HL-60 (cell line): ENCODE data around the gene BLNK.

Experiments used
- DNase-seq, 2 experiments: peaks; one replicate each; pipeline ENCODE4 v3.0.0-alpha.2; 2010 to 2020; ENCODE audit warnings: low read depth in 1 of 2, low spot score in 1 of 2
- H3K27ac ChIP-seq: fragments of 250-450 bp; sonication (Bioruptor Pico); replicated peaks from 2 replicates; pipeline ENCODE4 v1.5.1; 2020; ENCODE audit warnings: mild to moderate bottlenecking, moderate library complexity
- H3K27me3 ChIP-seq: fragments of 250-450 bp; sonication (Bioruptor Pico); 2 replicates; pipeline ENCODE4 v1.5.1; 2021; ENCODE audit warnings: mild to moderate bottlenecking, moderate library complexity; ENCODE audit not compliant: insufficient read depth, poor library complexity, severe bottlenecking
- H3K4me3 ChIP-seq: replicated peaks from 2 replicates; pipeline ENCODE4 v1.5.1; 2011; ENCODE audit warnings: mild to moderate bottlenecking, control low read depth, low read length; ENCODE audit not compliant: insufficient read depth
- CTCF ChIP-seq: IDR thresholded peaks from one replicate; pipeline ENCODE4 v1.5.1; 2011; ENCODE audit warnings: low read length, control low read depth, inconsistent platforms; ENCODE audit not compliant: insufficient read depth
- GABPA ChIP-seq: IDR thresholded peaks from 2 replicates; pipeline ENCODE4 v1.6.1; 2012; ENCODE audit warnings: low read depth
- POLR2AphosphoS5 ChIP-seq: IDR thresholded peaks from 2 replicates; pipeline ENCODE4 v1.6.1; 2012; ENCODE audit warnings: low read depth
- REST ChIP-seq: IDR thresholded peaks from 2 replicates; pipeline ENCODE4 v1.6.1; 2012; ENCODE audit warnings: low read depth; ENCODE audit not compliant: insufficient replicate concordance
- SPI1 ChIP-seq: IDR thresholded peaks from 2 replicates; pipeline ENCODE4 v1.6.1; 2012; ENCODE audit warnings: low read depth, mild to moderate bottlenecking, borderline replicate concordance

Gene BLNK

GRCh38 chr10:96288151-96288621, 16.8 kb upstream of the BLNK start:
- no peak overlapping the region for H3K4me3 ChIP-seq
- no peaks in the 10 kb centered on the region for H3K27me3 ChIP-seq
- no peak for TF ChIP-seq CTCF
- DNase-seq, result no peak
- no peak overlapping the region for H3K27ac ChIP-seq

- Histone ChIP-seq H3K27me3 (no peaks in the 10 kb centered on the region), H3K27ac (no peak overlapping the region), H3K4me3 (no peak overlapping the region)
- no peak for TF ChIP-seq CTCF
- no peak for TF ChIP-seq SPI1
- TF ChIP-seq POLR2AphosphoS5, result no peak
- TF ChIP-seq REST, result no peak
- TF ChIP-seq GABPA, result no peak
- DNase-seq, result no peak
These were observed 16.2 kb upstream of the BLNK start for GRCh38 chr10:96287392-96288105.

GRCh38 chr10:96285331-96285752, 14.0 kb upstream of the BLNK start:
- TF ChIP-seq POLR2AphosphoS5, result no peak
- no peak for TF ChIP-seq REST
- no peak for TF ChIP-seq GABPA
- TF ChIP-seq SPI1, result no peak
- TF ChIP-seq CTCF, result no peak
- no peak for DNase-seq
- Histone ChIP-seq H3K27me3 (no peaks in the 10 kb centered on the region), H3K4me3 (no peak overlapping the region), H3K27ac (no peak overlapping the region)

GRCh38 chr10:96283756-96284155, 12.4 kb upstream of the BLNK start:
- Histone ChIP-seq H3K27ac (no peak overlapping the region), H3K27me3 (no peaks in the 10 kb centered on the region), H3K4me3 (no peak overlapping the region)
- no peak for DNase-seq
- TF ChIP-seq CTCF (no peak), REST (no peak), SPI1 (no peak), POLR2AphosphoS5 (no peak), GABPA (no peak)
